Lung microvascular endothelial cell (primary cell): ENCODE results near the gene ATP13A2. TPM values are rescaled to one million over a fixed set of nuclear protein-coding genes. Genes with fewer than 3 reads are reported as not detected.
A peak's percentile ranks its signal among the peaks of the same experiment; 100 is the strongest.

Experiments
- DNase-seq, 2 donors: peaks; one replicate each; pipeline versions ENCODE4 v3.0.0 to v3.0.0-alpha.2; 2010; ENCODE audit warnings: low read depth in 2 of 2
- total RNA-seq: library from RNA; depleted of rRNA; stranded (reverse); fragments of >200 nt; gene quantifications from 2 replicates; pipeline ENCODE4 v1.2.1, GENCODE V29; 2014

ATP13A2 gene
- total RNA-seq, 1 donor from 2014 or later = 44.6 TPM

DNA sequence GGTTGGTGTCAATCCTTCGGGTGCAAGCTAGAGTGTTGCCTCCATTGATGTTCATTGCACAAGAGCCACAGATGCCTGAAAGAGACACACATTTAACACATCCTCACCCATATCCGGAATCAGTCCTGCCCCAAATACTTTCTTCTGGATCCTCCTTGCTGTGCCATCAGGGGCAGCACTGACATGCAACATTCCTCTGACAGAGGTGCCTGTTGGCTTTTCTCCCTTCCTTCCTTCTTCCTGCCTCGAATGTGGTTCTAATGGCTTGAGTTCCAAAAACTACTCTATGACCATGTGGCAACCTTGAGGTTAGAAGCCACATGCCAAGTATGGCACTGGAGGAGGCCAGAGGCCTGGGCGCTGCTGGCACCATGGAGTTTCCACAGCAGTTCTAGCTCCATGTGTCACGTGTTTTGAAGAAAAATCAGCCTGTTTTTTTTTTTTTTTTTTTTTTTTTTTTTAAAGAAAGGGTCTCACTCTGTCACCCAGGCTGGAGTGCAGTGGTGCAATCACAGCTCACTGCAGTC lies 17.0 kb upstream of the ATP13A2 start:
- no peak for DNase-seq

DNA sequence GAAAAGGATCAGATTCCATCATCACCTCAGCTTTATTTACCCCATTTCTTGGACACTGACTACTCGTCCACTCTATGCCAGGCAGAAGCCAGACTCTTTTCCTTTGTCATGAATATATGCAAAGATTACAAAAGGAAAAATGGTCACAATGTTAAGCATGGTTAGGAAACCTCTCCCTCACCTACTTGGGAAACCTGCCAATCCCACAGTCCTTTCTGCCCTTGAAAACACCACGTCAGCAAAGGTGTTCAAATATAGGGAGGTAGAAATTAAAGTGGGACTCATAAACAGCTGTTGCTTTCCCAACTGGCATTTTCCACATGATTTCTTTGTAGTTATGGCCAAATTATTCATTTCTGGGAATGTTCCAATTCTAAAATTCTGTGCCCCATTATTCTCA lies 16.2 kb upstream of the ATP13A2 start:
- DNase-seq = no peak

DNA sequence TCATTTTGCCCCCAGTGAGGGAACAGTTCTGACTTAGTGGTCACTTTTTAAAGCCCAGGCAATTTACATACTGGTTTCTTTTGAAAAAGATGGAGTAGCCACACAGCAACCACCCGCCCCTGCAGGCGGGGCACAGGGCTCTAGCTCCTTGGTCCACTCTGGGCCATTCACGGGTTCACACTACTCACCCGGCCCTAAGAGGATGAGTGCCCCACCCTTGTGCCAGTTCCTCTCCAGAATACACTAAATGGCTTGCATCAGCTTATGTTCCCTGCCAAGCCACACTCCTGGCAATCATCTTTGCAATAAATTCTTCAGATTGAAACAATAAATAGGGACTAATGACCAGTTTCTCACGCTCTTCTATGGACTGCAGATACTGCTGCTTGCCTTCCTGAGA lies 15.7 kb upstream of the ATP13A2 start:
- DNase-seq = no peak

DNA sequence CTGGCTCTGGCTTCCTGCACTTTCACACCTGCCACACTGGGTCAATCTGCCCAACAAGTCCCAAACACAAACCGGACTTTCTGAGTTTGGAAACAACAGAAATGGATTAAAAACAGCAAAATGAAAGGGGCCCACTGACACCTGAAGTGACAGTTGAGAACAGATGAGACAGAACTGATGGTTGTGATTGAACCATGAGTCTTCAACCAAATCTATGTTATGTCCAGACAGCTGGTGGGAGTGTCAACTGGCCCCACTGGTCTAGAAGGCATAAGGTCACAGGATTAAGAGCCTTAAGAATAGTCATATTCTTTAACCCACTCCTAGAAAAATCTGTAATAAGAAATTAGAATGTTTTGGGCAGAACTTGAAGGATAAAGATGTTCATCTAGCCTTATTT lies 13.0 kb upstream of the ATP13A2 start:
- no peak for DNase-seq

DNA sequence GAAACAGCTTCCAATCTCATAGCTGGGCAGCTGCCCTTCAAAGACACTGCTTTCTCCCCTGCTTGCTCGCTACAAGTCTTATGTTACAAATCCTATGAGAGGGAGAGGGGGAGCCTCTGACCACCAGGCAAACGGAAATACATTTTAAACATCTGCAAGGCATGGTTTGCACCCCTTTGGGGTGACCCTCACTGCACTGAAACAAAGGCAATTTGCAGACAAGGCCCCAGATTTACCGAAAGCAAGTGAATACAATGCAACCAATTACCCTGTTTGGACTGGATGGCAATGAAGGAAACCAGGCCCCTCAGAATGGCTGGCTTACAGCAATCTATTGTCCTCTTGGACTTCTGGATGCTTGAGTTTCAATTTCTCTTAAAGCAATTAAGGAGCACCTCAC lies 11.8 kb upstream of the ATP13A2 start:
- no peak for DNase-seq

DNA sequence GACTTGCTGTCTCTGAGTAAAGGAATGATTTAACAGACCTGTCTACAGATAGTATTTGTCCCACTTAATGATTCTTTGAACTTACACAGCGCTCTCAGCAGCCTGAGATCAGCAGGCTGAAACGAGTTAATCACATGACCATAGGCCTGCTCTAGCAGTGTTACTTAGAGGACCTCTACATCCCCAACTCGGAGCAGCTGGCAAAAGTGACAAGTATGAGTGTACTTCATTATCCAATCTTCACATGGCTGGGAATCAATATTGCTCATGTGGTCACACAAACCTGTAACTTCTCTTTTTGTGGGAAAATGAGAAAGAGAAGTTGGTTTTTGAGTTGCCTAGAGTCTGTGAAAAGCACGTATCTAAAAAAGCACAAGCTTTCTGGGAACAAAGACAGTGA lies 11.4 kb upstream of the ATP13A2 start:
- DNase-seq = no peak

DNA sequence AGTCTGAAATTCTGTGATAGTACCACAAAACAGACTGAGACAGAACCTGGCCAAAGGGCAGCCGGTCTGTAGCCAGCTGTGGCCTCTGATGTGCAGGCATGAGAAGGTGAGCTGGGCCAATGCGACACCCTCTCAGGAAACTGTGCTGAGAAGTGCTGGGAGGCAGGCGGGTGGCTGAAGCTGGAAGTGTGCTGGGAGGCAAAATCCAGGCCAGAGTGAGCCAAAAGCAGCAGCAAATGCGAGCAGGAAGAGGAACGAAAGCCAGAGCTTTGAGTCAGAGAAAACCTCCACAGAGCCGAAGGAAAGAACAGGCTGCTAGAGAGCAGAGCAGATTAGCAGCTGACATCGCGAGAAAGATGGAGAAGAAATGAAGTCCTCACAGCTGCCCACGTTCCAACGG lies 10.2 kb upstream of the ATP13A2 start:
- DNase-seq = no peak

DNA sequence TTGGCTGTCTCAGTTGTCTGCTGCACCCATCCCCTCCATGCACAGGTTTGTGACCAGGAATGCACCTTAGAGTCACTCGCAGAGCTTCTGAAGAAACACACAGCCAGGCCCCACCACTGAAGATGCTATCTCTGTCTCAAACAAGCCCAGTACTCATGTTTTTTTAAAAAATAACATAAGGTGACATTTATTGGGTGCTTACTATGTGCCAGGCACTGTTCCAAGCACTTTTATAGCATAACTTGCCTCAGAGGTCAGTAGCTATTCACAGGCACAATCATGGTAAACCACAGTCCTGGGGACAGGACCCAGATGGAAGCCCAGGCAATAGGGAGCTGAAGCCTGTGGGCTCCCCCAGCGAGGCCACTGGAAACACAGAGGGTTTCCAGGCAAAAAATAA lies 8.8 kb upstream of the ATP13A2 start:
- DNase-seq = no peak

DNA sequence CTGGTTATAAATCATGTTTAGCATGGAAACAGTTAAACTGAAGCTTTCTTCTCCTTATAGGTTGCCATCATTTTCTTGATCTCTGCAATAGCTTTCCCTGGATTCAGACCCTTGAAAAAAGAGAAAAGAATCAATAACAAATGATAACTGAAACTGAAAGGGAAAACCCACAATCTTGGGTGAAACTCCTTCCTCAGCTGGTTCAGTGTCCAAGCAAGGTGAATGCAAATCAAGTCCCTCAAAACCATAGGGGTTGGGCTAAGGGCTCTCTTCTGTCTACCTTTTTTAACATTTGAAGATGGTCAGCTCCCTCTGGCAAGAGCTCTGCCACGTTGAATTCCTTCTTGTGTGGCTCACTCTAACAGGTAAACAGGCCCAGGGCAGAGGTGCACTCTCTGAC lies 7.1 kb upstream of the ATP13A2 start:
- no peak for DNase-seq

DNA sequence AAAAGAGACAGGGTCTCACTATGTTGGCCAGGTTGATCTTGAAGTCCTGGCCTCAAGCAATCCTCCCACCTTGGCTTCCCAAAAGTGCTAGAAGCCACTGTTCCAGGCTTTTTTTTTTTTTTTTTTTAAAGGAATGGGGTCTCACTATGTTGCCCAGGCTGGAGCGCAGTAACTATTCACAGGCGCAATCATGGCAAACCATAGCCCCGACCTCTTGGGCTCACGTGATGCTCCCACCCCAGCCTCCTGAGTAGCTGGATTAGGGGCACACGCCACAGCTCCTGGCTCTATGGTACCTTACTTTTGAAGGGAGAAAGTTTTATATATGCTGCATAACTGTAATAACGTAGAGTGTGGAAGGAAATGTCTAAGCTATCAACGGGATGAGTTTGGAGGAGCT lies 5.7 kb upstream of the ATP13A2 start:
- no peak for DNase-seq

DNA sequence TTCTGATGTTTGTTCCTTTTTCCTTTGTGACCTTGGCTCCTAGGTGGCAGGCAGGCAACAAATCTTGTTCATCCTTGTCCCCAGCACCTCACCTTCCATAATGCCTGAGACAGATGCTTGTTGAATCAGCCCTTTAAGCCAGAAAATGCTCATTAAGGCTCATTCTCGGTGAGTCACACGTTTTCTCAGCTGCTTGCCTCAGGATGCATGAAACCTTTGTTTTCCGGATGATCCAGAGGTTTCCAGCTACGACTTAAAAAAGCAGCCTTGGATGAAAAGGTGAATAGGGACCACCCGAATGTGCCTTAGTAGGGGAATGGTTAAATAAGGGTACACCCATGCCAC lies 4.6 kb upstream of the ATP13A2 start:
- DNase-seq = peak in 1 of 2 donors; percentile 72

DNA sequence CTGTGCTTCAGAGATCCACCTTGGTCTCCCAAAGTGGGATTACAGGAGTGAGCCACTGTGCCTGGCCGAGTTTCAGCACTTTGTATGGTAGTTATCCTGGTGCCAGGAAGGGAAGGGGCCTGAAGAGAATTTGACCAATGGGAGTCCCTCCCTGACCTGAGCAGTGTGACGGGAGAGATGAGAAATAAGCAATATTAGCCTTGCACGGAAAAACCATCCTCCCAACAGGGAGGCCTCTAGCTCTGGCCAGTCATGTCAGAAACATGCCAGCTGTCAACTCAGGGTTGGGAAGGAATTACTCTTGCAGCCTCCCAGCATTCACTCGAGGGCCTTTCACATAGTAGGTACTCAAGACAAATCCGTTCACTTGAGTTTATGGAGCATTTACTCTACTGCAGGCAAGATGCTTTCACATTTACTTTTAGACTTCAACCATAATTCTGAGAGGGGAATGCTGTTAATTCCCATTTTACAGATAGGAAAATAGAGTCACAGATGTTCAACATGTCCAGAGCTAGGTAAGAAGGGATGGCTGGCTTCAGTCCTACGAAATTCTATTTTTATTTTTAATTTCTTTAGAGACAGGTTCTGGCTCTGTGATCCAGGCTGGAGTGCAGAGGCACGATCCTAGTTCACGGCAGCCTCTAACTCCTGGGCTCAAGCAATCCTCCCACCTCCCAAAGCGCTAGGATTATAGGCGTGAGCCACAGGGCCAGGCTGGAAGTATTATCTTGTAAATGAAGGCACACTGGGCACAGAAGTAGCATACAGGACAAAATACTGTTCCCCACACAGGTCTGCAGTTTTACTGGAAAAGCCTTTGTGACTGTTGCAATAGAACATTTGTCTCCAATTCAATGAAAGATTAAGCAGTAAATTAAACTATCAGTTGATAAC lies 3.2 kb upstream of the ATP13A2 start:
- DNase-seq = no peak

DNA sequence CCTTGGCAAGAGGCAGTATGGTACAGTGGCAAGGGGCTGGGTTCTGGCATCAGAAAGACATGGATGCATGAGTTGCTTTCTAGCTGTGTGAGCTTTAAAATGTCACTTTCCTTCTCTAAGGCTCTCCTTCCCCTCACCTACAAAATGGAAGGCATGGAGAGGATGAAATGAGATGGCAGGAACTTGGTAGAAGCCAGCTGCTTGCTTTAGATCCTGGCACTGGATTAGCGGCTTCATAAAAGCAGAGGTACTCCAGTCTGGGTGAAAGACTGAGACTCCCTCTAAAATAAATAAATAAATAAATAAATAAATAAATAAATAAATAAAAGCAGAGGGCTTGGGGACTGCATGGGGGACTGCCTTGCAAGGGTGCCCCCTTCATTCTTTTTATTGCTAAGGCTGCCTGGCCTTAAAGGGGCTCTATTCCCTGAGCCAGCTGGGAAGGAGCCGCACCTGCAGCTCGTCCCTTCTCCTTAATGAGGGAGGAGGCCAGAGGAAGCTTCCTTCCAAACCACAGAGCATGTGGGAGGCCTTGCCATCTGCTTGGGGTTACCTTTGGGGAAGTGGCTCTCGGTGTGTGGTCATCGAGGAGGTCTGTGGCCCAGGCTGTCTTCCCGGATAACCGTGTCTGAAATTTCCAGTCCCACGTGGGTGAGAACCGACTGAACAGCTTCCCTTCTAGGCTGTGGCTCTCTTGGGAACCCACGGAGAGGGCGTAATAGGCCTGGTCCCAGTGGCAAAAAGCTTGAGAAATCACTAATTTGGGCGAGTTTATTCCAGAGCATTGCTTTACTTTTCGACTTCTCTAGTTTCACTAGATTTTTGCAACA lies 2.0 kb upstream of the ATP13A2 start:
- no peak for DNase-seq

DNA sequence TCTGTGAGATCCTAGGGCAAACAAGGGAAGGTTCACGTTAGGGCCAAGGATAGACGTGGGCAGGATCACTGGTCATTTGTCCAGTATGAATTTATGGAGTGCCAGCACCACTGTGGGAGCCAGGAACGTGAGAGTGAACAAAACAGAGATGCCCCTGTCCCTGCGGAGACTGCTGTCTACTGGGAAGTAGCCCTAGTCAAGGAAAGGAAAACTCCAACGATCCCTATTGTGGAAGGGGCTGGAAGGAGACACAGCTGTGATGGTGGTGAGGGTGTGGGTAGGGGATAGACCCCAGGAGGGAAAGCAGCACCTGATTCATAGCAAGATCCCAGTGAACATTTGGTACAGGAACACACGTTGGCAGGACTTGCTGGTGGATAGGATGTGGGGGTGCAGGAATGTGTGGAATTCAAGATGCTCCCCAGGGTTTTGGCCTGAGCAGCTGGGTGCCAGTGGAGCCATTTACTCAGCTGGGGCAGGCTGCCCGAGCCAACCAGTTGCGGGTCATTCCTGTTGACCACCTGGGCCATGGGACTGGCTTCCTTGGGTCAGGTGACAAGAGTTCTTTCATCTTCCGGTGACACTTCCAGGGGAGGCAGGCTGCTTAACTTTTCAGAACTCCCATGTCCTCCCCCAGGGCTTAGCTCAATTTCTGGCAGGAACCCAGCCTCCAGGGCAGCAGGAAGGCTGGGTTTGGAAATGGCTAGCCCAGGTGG lies 1.2 kb upstream of the ATP13A2 start:
- no peak for DNase-seq

DNA sequence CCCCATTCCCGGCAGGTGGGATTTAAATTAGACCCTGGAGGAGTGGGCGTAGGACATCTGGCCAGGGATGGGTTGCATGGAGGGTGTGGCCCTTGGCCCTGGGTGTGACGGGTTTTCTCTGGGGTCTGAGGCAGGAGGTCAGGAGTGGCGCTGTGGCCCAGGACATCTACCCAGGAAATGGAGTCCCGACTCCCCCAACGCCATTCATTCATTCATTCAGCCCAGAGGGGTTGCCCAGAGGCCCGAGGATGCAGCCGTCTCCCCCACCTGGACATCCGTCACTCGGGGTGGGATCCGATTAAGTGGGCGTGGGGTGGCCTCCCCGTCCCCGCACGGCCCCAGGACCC lies 663 bp downstream of the ATP13A2 start:
- DNase-seq = no peak

DNA sequence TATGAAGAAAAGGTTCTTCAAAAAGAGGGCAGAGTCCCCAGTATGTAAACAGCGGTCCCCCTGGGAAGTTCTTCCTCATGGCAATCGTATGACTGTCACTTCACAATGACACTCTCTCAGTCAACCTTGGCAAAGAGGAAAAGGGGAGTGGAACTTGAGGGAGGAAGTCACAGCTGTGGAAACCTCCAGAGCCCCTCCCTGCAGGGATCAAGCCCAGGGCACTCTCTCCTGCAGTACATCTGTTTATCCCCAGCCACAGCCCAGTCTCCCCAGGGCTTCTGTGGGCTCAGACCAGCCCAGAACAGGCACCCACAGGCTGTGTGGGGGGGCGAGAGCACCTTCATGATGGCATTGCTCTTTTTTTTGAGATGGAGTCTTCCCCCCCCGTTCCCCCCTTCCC lies 2.0 kb downstream of the ATP13A2 start:
- DNase-seq = peak in 1 of 2 donors; percentile 30

DNA sequence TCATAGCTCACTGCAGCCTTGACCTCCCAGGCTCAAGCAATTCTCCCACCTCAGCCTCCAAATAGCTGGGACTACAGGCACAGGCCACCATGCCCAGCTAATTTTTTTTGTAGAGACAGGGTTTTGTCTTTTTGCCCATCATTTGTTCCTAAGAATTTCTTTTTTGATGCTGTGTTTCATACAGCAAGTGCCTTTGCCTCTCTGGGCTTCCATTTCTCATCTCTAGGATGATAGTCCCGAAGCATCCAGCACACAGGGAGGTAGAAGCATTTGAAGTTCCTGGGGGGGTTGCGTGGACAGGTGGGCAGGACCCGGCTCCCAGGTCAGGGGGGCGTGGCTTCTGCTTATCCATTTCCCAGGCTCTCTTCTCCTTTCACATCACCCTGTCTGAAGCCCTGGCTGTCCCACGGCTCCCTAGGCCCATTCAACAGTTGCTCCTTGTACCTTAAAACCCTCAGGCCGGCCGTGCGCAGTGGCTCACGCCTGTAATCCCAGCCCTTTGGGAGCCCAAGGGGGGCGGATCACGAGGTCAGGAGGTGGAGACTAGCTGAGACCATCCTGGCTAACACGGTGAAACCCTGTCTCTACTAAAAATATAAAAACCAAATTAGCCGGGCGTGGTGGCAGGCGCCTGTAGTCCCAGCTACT lies 3.4 kb downstream of the ATP13A2 start:
- DNase-seq = no peak

DNA sequence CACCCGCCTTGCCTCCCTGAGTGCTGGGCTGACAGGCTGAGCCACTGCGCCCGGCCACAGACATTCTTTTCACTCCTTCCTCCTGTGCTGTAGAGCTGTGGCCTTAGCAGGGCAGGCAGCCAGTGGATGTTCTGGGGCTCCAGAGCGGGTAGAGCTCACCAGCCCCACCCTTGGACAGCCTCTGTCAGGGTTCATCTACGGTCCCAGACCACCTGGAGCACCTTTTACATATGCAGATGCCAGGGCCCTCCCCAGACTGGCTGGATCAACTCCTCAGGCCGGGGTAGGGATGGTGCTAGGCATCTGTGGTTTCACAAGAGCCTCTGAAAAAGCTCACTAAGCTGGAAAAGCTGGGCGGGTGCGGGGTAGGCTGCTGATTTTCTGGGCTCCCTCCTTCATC lies 4.6 kb downstream of the ATP13A2 start:
- DNase-seq = no peak

DNA sequence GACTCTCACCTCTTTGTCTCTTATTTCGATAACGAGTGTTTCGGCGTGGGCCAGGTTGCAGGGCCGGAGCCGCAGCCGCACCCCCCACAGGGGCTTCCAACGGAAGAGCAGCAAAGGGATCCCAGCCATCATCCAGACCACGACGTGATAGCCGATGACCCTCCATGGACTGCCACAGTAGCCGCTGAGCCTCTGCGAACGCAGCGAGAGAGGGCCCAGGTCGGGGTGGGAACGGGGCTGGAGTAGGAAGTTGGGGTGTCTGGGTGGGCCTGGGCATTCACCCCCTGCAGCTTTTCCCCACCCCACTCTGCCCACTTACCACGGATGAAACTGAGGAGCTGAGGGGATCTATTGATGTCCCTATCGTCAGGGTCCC lies 6.4 kb downstream of the ATP13A2 start:
- no peak for DNase-seq

DNA sequence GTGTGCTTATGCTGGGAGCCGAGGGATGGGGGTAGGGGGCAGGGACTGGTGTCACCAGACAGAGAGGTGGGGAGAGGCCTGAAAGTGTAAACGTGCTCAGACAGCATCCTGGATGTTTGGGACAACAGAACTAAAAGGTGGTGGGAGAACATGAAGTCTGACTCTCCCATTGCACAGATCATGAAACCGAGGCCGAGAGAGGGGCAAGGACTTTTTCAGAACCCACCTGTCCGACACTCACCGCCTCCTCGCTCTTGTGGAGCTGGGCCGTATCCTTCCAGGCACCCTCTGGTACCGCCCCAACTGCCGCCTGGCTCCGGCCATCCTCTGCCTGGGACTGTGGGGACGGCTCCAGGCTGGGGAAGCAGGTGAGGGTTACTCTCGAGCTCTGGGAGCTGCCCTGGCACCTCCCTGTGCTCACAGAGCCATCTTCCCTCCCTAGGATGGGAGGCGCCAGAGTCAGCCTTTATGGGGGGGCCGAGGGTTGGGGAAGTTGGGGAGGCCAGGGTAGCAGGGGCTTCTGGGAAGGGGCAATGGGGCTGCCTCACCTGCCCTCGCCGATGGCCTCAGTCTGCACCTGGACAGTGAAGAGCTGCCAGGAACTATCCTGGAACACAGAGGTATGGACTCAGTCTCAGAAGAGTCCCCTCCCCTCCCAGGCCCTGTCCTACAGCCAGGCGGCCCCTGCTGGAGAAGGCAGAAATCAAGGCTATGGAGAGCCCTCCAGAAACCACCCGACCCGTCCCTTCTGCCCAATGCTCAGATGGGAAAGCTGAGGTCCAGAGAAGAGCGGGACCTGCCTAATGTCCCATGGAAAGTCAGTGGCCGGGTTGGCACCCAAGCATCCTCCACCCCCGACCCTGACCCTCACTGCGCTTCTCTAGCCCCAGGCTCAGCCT lies 7.0 kb downstream of the ATP13A2 start:
- no peak for DNase-seq

DNA sequence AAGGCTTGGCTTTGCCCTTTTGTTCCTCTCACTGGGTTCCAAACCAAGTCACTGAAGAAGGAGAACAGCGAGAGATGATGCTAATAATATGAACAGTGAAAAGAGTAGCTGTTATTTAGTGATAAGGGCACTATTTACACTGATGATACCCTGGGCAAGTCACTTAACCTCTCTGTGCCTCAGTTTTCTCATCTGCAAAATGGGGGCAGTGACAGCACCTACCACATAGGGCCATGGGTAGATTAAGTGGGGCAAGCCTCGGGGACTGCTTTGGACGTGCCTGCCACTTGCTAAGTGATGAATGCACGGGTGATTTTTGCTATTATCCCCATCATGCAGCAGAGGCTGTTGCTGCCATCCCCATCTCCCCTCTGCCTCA lies 9.2 kb downstream of the ATP13A2 start:
- DNase-seq = no peak
